Epithelial cell of esophagus (primary cell): Measurements from ENCODE around the gene RAB25.
A peak's percentile ranks its signal among the peaks of the same experiment; 100 is the strongest.

Experiments used
- DNase-seq: peaks from one replicate; pipeline ENCODE4 v3.0.0; 2010; ENCODE audit warnings: low read depth
- H3K4me3 ChIP-seq: 2 replicates; pipeline ENCODE4 v1.5.1; 2011; ENCODE audit warnings: mild to moderate bottlenecking, low read length, control low read depth
- CTCF ChIP-seq: IDR thresholded peaks from 2 replicates; pipeline ENCODE4 v1.5.1; 2011; ENCODE audit warnings: low read depth, mild to moderate bottlenecking, low read length, control low read depth, inconsistent platforms; ENCODE audit not compliant: insufficient read depth; ENCODE audit errors: missing control alignments

RAB25 gene

DNA sequence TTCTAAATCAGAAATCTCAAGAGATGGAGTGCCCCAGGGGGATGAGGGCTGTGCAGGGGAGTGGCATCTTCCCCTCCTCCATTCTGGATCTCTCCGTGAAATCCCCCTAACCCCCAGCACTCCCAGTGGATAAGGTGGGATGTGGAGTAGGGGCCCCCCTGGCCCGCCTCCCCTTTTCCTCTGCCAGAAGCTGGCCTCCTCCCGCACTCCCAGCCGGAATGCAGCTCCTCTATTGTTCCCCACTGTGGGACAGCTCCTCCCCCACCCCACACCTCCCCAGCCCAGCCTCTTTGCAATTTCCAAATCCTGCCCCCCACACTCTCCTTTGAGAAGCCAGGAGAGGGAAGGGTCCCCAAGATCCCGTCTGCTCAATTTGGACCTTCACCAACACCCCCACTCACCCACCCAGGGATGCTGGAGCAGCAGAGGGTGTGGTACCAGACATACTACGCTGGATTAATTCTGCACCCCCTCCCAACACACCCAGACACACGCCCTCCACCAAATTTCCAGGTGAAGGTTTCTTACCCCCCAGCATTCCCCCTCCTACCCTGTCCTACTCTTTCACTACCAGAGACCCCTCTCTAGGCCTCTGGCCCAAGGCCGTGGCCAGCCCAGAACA is 19.4 kb downstream of the RAB25 start:
- peak overlapping the region; percentile 59 for H3K4me3 ChIP-seq
- DNase-seq, result no peak
- no peak for TF ChIP-seq CTCF

- TF ChIP-seq CTCF, result no peak
These were observed 19.9 kb downstream of the RAB25 start for GRCh38 chr1:156080863-156081179.

GRCh38 chr1:156081180-156081916 is 20.4 kb downstream of the RAB25 start:
- H3K4me3 ChIP-seq, result peak overlapping the region; percentile 59
- TF ChIP-seq CTCF, result no peak
- no peak for DNase-seq

More at GRCh38 chr1:156080863-156081179, 19.9 kb downstream of the RAB25 start:
- no peak for DNase-seq
- peak overlapping the region; percentile 59 for H3K4me3 ChIP-seq

DNA sequence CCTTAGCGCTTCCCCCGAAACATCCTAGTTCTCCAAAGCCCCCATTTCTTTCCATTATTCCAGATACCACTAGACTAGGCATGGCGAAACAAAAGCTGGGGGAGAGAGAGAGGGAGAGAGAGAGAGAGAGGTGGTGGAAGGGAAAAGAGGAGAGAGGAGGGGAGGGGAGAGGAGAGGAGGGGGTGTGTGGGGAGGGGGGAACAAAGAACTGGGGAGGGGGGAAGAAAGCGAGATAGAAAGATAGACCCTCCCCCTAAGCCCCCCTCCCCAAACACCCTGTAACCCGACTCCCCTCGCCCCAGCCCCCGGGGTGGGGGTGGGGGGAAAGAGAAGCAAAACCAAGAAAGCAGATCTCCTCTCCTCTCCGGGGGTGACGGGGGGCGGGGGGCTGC is 21.0 kb downstream of the RAB25 start:
- H3K4me3 ChIP-seq, result peak overlapping the region; percentile 59
- no peak for TF ChIP-seq CTCF
- no peak for DNase-seq

DNA sequence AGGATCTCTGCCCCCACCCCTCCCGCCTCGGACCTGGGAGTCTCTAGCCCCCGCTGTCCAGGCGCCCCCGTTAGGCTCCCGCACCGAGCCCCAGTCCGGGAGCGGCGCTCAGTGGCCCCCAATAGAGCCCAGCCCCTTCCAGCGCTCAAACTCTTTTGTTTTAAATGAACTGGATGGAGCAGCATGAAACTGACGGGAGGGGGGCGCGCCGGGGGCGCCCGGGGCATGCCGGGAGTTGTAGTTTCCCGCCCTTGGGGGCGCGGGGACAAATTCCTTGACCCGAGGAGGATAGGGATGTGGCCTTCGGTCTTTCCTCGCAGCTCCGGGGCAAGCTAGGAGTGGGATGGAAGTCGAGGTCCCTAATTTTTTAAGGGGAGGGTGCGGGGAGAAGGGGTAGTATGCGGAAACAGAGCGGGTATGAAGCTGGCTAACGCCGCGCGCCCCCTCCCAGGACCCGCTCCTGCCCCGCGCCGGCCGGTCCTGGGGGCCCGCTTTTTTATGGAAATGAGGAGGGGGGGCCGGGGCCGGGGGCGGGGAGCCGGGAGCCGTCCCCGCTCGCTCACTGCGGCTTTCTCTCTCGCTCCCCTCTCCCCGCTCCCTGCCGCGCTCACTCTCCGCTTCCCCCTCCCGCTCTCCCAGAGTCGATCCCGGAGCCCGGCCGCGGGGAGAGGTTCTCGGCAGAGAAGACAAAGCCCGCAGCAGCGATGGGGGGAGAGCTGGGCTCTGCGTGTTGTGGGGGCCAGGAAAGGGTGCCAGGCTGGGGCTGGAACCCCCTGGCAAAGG is 21.5 kb downstream of the RAB25 start, which contains the start of gene MEX3A:
Gene MEX3A, minus strand, starts transcription at position 157 of the 783 bp plus-strand sequence. CDS start 467 bp downstream, outside the sequence.
- peak; percentile 62 for DNase-seq
- no peak for TF ChIP-seq CTCF
- H3K4me3 ChIP-seq, result peak within 1 kb of the TSS; percentile 59

DNA sequence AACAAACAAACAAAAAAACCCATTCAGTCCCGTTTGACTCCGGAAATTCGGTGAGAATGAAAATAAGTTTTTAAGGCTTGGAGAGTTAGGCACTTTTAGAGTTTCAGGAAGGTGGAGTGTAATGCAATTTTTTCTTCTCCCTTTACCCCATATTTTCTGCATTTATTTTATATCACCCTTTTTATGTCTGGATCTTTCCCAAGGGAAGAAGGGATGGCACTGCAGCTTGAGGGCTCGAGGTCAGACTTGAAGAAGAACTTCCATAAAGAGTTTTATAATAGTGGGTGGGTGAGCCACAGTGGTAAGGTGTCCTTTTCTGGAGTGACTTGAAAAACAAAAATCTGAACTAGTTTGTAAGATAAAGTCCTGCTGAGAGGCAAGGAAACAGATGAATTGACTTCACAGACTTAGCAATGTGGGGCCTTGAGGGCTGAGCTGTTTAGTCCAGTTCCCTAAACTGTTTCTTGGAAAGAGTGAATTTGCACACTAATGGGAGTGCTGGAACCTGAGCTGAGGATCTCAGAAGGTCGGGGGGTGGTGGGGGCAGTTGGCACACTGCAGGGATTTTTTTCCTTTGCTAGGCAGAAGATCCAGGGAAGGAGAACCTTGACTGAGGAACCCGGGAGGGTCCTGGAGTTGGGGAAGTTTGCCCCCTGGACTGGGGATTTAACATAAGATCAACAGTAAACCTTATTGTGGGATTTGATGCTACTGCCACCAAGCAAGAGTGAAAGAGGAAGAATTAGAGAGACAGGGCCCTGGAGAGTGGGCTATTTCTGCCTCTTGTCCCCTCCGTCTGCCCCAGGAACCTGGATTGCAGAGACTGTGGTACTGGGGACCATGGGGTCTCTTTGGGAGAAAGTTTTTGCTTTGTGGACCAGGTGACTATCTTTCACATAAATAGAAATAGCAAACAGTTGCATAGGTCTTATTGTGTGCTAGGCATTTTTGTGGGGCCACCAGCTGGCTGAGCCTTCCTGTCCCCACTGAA is 23.1 kb downstream of the RAB25 start:
- no peak for TF ChIP-seq CTCF
- H3K4me3 ChIP-seq, result no peak overlapping the region
- no peak for DNase-seq
